ENCODE measurements around the gene NPM1.
"Not testable (repeated sequence)": the region's sequence is repeated elsewhere in the genome, so short reads cannot be mapped to it uniquely, and the experiment has no call there.

The NPM1 gene

GRCh38 chr5:171387345-171387969 is at the start of gene NPM1:
Gene NPM1, plus strand, starts transcription at chr5:171387849. Its CDS starts 100 bp downstream, at chr5:171387949.
- peak; percentile 98 for DNase-seq

GRCh38 chr5:171340042-171340441 is 47.6 kb upstream of the NPM1 start:
- DNase-seq = no peak

- DNase-seq = no peak
Observed at GRCh38 chr5:171340491-171340890, 47.2 kb upstream of the NPM1 start.

GRCh38 chr5:171342362-171343111 is 45.1 kb upstream of the NPM1 start:
- DNase-seq = peak; percentile 69

DNA sequence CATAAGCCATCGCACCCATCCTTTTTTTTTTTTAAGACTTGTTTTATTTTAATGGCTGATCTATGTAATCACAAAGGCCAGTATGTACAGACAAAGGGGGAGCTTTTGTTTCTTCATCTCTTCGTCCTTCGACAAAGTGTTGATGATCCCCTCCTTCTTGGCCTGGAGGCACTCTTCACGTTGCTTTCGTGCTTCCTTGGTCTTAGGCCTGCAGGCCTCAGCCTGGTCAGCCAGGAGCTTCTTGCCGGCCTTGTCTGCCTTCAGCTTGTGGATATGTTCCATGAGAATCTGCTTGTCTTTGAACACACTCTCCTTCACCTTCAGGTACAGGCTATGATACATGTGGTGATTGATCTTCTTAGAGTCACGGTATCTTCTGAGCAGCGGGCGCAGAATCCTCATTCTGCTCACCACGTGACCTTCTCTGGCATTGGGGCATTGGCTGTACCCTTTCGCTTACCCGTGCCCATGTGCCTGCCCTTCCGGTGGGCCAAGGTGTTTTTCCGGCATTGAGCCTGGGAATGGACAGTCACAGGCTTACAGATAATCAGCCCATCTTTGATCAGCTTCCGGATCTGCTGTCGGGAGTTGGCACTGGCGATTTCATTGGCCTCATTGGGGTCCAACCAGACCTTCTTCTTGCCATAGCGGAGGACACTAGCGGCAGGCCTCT is 42.6 kb upstream of the NPM1 start:
- no peak for DNase-seq

DNA sequence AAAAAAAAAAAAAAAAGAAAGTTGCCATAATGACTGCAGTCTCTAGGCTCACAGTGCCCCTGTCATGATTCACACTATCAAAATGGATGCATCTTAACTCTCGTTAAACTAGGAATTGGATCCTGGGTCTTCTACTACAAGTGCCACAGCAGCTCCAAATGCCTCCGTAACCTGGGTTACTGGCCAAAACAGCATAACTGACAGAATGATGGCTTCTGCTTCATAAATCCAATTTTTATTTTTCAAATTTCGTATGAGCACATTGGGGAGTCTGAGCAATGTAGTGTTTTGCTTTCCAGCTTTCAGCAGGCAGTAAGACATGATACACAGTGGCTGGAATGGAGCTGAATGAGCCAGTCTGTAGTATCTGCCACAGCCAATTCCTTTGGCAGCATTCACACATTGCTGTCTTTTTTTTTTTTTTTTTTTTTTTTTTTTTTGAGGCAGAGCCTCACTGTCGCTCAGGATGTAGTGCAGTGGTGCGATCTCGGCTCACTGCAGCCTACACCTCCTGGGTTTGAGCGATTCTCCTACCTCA is 36.0 kb upstream of the NPM1 start:
- DNase-seq = no peak

GRCh38 chr5:171355302-171355724 is 32.3 kb upstream of the NPM1 start:
- no peak for DNase-seq

- DNase-seq = no peak
Observed at GRCh38 chr5:171357843-171358242, 29.8 kb upstream of the NPM1 start.

- DNase-seq = not testable (repeated sequence)
Observed at GRCh38 chr5:171361151-171361550, 26.5 kb upstream of the NPM1 start.

- DNase-seq = not testable (repeated sequence)
Observed at GRCh38 chr5:171363249-171363648, 24.4 kb upstream of the NPM1 start.

DNA sequence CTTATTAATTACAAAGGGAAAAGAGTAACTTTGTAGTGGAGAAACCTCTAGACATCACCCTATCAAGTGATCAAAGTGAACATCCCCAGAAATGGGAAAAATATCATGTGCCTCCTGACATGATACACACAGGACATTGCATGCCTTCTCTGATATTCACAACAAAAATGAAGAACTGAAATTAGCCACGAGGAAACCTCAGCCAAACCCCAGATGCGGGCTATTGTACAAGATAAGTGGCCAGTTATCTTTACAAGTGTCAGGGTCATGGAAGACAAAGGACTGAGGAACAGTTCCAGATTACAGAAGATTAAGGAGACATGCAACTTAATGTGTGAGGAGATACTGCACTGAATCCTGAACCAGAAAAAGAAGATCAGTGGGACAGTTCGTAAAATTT is 23.8 kb upstream of the NPM1 start:
- no peak for DNase-seq

DNA sequence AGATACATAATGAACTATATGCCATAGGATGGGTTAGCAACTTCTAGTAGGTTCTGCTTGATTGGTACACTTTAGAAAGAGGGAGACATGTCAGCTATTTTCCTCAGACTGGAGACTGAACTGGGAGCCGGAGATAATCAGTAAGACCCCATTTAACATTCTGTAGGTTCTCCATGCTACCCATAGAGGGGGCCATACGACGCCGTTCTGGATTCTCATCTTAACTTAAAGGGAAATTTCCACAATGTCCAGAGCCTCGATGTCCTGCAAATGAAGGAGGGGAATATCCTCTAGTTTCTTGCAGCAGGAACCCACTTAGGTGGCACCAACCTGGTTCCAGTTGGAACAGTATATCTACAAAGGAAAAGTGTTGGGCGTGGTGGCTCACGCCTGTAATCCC is 22.3 kb upstream of the NPM1 start:
- DNase-seq = peak; percentile 31

DNA sequence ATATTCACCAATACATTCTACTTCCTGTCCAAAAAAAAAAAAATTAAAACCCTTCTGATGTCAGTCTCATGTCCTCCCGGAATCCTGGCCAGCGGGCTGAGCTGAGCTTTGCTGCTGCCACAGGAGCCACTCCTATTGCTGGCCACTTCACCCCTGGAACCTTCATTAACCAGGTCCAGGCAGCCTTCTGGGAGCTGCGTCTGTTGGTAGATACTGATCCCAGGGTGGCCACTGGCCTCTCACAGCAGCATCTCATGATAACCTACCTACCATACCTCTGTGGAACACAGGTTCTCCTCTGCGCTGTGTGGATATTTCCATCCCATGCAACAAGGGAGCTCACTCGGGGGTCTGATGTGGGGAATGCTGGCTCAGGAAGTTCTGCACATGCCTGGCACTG is 21.0 kb upstream of the NPM1 start:
- no peak for DNase-seq

DNA sequence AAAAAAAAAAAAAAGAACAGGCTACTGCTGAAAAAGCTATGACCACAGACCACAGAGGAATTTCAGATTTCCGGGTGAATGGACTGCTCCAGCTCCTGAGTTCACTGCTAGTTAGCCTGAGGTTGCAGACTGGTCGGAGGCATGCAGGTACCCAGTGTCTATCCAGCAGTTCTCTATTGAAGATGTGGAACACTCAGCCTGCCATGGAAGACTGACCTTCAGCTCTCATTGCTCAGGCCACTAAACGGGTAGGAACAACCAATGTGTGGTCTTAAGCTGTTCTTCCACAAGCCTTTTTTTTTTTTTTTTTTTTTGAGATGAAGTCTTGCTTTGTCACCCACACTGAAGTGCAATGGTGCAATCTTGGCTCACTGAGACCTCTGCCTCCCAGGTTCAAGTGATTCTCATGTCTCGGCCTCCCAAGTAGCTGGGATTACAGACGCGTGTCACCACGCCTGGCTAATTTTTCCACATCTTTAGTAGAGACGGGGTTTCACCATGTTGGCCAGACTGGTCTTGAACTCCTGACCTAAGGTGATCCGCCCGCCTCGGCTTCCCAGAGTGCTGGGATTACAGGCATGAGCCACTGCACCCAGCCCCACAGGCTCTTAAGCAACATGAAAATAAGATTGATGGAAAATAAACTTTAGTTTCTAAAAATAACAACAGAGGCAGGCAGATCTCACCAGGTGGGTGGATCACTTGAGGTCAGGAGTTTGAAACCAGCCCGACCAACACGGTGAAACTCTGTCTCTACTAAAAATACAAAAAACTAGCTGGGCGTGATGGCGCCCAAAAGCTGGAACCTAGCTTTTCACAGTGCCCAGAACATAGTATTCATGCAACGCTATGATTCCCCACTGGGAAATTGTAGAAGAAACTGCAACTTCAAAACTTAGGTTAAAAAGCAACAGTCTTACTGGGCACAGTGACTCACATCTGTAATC is 20.0 kb upstream of the NPM1 start:
- DNase-seq = no peak

DNA sequence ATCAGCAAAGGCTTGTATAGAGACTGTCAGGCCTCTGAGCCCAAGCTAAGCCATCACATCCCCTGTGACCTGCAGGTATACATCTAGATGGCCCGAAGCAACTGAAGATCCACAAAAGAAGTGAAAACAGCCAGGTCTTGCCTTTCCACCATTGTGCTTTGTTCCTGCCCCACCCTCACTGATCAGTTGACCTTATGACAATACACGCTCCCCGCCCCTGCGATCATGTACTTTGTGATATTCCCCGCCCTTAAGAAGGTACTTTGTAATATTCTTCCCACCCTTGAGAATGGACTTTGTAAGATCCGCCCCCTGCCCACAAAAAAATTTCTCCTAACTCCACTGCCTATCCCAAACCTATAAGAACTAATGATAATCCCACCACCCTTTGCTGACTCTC is 18.6 kb upstream of the NPM1 start:
- DNase-seq = no peak

GRCh38 chr5:171369898-171370297 is 17.8 kb upstream of the NPM1 start:
- no peak for DNase-seq

GRCh38 chr5:171370881-171371280 is 16.8 kb upstream of the NPM1 start:
- not testable (repeated sequence) for DNase-seq

DNA sequence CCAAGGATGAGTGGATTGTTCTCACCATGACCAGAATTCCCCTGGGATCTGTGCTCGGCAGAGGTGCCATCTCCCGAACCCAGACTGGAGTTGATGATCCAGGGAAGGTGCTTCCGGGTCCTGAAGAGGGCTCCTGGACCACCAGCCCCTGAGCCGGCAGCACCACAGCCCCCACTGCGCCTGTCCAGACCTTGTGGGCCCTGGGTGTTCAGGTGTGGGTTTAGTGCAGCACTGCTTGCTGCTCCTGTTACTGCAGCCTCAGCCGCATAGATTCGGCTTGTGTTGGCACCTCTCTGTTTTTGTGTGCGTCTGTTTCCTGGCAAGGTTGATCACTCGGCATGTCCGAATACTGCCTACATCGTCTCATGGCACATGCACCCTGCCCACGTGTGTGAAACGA is 16.3 kb upstream of the NPM1 start:
- no peak for DNase-seq

GRCh38 chr5:171379961-171380360 is 7.7 kb upstream of the NPM1 start:
- no peak for DNase-seq

GRCh38 chr5:171384416-171384815 is 3.2 kb upstream of the NPM1 start:
- not testable (repeated sequence) for DNase-seq

DNA sequence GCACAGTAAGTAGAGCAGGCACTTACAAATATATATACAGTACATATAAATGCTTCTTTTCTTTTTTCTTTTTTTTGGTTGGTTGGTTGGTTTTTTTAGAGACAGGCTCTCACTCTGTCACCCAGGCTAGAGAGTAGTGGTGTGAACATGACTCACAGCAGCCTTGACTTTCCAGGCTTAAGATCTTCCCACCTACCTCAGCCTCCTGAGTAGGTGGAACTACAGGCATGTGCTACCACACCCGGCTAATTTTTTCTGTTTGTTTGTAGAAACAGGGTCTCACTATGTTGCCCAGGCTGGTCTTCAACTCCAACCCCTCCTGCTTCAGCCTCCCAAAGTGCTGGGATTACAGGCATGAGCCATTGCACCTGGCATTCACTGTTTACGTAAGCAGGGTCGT is 2.6 kb upstream of the NPM1 start:
- DNase-seq = not testable (repeated sequence)

DNA sequence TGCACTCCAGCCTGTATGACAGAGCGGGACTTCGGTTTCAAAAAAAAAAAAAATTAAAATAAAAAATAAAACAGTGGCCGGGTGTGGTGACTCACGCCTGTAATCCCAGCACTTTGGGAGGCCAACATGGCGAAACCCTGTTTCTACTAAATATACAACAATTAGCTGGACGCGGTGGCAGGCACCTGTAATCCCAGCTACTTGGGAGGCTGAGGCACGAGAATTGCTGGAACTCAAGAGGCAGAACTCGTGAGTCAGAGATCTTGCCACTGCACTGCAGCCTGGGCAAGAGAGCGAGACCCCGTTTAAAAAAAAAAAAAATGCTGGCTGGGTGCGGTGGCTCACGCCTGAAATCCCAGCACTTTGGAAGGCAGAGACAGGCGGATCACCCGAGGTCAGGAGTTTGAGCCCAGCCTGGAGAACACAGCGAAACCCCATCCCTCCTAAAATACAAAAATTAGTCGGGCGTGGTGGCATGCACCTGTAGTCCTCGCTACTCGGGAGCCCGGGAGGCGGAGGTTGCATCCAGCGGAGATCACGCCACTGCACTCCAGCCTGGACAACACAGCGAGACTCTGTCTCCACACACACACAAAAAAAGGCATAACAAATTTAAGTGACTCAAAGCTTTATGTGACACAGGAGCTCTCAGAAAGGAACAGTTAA is 1.5 kb upstream of the NPM1 start:
- no peak for DNase-seq
